Epidermal melanocyte (primary cell): Measurements from ENCODE around the gene OR7G2.
"Not testable (repeated sequence)": the region's sequence is repeated elsewhere in the genome, so short reads cannot be mapped to it uniquely, and the experiment has no call there.

Experiments
- DNase-seq: peaks from one replicate; pipeline ENCODE4 v3.0.0; 2011; ENCODE audit warnings: low spot score; ENCODE audit not compliant: insufficient read length

The OR7G2 gene

GRCh38 chr19:9075064-9075949 is 32.0 kb downstream of the OR7G2 start:
- DNase-seq: peak; percentile 43

GRCh38 chr19:9073806-9074205 is 33.5 kb downstream of the OR7G2 start:
- no peak for DNase-seq

GRCh38 chr19:9071720-9072119 is 35.6 kb downstream of the OR7G2 start:
- DNase-seq: not testable (repeated sequence)

GRCh38 chr19:9070066-9070465 is 37.2 kb downstream of the OR7G2 start:
- no peak for DNase-seq

- no peak for DNase-seq
Measured at GRCh38 chr19:9065457-9066014, 41.7 kb downstream of the OR7G2 start.

- no peak for DNase-seq
Measured at GRCh38 chr19:9061879-9062278, 45.4 kb downstream of the OR7G2 start.

GRCh38 chr19:9060564-9061340 is 46.5 kb downstream of the OR7G2 start:
- DNase-seq: no peak

- no peak for DNase-seq
Measured at GRCh38 chr19:9058905-9059667, 48.2 kb downstream of the OR7G2 start.

- no peak for DNase-seq
Measured at GRCh38 chr19:9057505-9058258, 49.6 kb downstream of the OR7G2 start.

GRCh38 chr19:9056131-9056530 is 51.1 kb downstream of the OR7G2 start:
- DNase-seq: not testable (repeated sequence)

- no peak for DNase-seq
Measured at GRCh38 chr19:9054765-9055164, 52.5 kb downstream of the OR7G2 start.

GRCh38 chr19:9054207-9054606 is 53.1 kb downstream of the OR7G2 start:
- no peak for DNase-seq

GRCh38 chr19:9053674-9054073 is 53.6 kb downstream of the OR7G2 start:
- DNase-seq: not testable (repeated sequence)

GRCh38 chr19:9052894-9053293 is 54.4 kb downstream of the OR7G2 start:
- no peak for DNase-seq
